Breast epithelium (tissue), 4 donors: ENCODE measurements around the gene MTMR6. TPM values are rescaled to one million over a fixed set of nuclear protein-coding genes. Genes with fewer than 3 reads are reported as not detected.

ENCODE experiments used
- DNase-seq, 2 donors: peaks; one replicate each; pipeline ENCODE4 v3.0.0-alpha.2; 2019; ENCODE audit warnings: low spot score in 2 of 2
- H3K27ac ChIP-seq, 2 donors: fragments of 200-600 bp; sonication (generic) in 1 of 2; one replicate each; pipeline ENCODE4 v1.5.1; 2016 to 2019; ENCODE audit warnings: mild to moderate bottlenecking in 1 of 2
- H3K27me3 ChIP-seq, 2 donors: fragments of 200-600 bp; sonication (generic) in 1 of 2; one replicate each; pipeline versions ENCODE4 v1.5.1 to v1.6.0; 2017 to 2019; ENCODE audit warnings: control low read depth in 1 of 2, mild to moderate bottlenecking in 1 of 2
- H3K36me3 ChIP-seq: fragments of 200-600 bp; one replicate; pipeline ENCODE4 v1.5.1; 2019
- H3K4me1 ChIP-seq, 2 donors: fragments of 200-600 bp; sonication (generic); one replicate each; pipeline ENCODE4 v1.5.1; 2016 to 2019; ENCODE audit warnings: control low read depth in 1 of 2
- H3K4me3 ChIP-seq, 3 donors: fragments of 200-600 bp; sonication (generic); 1 replicate in 2 of 3; 2 replicates in 1 of 3; pipeline ENCODE4 v1.5.1; 2016 to 2019; ENCODE audit warnings: mild to moderate bottlenecking in 3 of 3, moderate library complexity in 2 of 3
- H3K9me3 ChIP-seq, 2 donors: fragments of 200-600 bp; sonication (generic) in 1 of 2; one replicate each; pipeline ENCODE4 v1.5.1; 2016 to 2019; ENCODE audit warnings: control low read depth in 1 of 2
- CTCF ChIP-seq, 3 donors: fragments of 450-650 bp; IDR thresholded peaks; one replicate each; pipeline ENCODE4 v1.5.1; 2016 to 2017; ENCODE audit warnings: antibody characterized with exemption in 3 of 3, mild to moderate bottlenecking in 3 of 3, moderate library complexity in 3 of 3
- POLR2A ChIP-seq: fragments of 450-650 bp; IDR thresholded peaks from one replicate; pipeline ENCODE4 v1.6.1; 2016; ENCODE audit warnings: antibody characterized with exemption, mild to moderate bottlenecking, moderate library complexity
- POLR2AphosphoS5 ChIP-seq, 3 donors: sonication (generic); formaldehyde crosslinking; IDR thresholded peaks; one replicate each; pipeline ENCODE4 v1.6.1; 2017; ENCODE audit warnings: antibody characterized with exemption in 3 of 3
- intact Hi-C: fragments of 100-400 bp; cut with DNase I; formaldehyde crosslinking; loops from one replicate; pipeline ENCODE4 v1.15.1; 2023; ENCODE audit warnings: low total_unique reads
- total RNA-seq, 3 donors: library from RNA; depleted of rRNA; stranded (reverse); fragments of >200 nt; gene quantifications; one replicate each; pipeline ENCODE4 v1.1.0, GENCODE V29; 2016

The MTMR6 gene
- total RNA-seq, 3 donors from 2014 or later, result 17.4 to 26.1 (median 20.6) TPM

- intact Hi-C loops, result no loop called here
- H3K27me3 ChIP-seq, result no peaks in the 10 kb centered on the region
- no peak overlapping the region for H3K4me3 ChIP-seq
- no peaks in the 10 kb centered on the region for H3K4me1 ChIP-seq
- TF ChIP-seq CTCF (IDR thresholded peaks at IDR 0.05) (no peak), POLR2A (no peak), POLR2AphosphoS5 (IDR thresholded peaks at IDR 0.05) (no peak)
- DNase-seq, result no peak
- H3K9me3 ChIP-seq, result no peaks in the 10 kb centered on the region
- H3K27ac ChIP-seq, result no peak overlapping the region
- H3K36me3 ChIP-seq, result no peaks in the 10 kb centered on the region
Observed at GRCh38 chr13:25276748-25277147, 10.5 kb downstream of the MTMR6 start.

DNA sequence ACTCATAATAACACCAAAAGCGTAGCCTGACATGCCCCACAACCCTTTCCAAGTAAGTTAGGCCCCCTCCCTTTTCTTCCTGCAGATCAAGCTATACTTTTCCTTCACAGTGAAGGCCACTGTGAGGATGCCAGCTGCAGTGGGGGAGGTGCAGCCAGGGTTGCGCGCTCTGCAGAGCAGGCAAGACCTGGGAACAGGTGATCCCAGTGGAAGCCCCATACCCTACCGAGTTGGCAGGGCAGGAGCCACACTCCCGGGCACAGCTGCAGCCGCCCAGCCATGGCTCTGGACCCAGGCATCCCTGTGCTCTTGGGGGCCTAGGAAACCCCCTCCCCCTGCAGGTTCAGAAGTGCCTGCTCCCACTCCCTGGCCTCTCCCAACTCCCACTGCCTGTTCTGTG, 18.7 kb downstream of the MTMR6 start:
- Histone ChIP-seq H3K27me3 (no peaks in the 10 kb centered on the region), H3K4me3 (no peak overlapping the region), H3K9me3 (no peaks in the 10 kb centered on the region), H3K4me1 (no peaks in the 10 kb centered on the region), H3K36me3 (no peaks in the 10 kb centered on the region), H3K27ac (no peak overlapping the region)
- no peak for DNase-seq
- intact Hi-C loops, result no loop called here
- TF ChIP-seq CTCF (IDR thresholded peaks at IDR 0.05), result no peak
- no peak for TF ChIP-seq POLR2A
- no peak for TF ChIP-seq POLR2AphosphoS5 (IDR thresholded peaks at IDR 0.05)

- H3K36me3 ChIP-seq, result no peaks in the 10 kb centered on the region
- TF ChIP-seq POLR2A (no peak), CTCF (IDR thresholded peaks at IDR 0.05) (no peak), POLR2AphosphoS5 (IDR thresholded peaks at IDR 0.05) (no peak)
- intact Hi-C loops, result no loop called here
- H3K4me3 ChIP-seq, result no peak overlapping the region
- no peak for DNase-seq
- no peaks in the 10 kb centered on the region for H3K9me3 ChIP-seq
- no peaks in the 10 kb centered on the region for H3K27me3 ChIP-seq
- no peaks in the 10 kb centered on the region for H3K4me1 ChIP-seq
- no peak overlapping the region for H3K27ac ChIP-seq
Observed at GRCh38 chr13:25267715-25268114, 19.6 kb downstream of the MTMR6 start.

DNA sequence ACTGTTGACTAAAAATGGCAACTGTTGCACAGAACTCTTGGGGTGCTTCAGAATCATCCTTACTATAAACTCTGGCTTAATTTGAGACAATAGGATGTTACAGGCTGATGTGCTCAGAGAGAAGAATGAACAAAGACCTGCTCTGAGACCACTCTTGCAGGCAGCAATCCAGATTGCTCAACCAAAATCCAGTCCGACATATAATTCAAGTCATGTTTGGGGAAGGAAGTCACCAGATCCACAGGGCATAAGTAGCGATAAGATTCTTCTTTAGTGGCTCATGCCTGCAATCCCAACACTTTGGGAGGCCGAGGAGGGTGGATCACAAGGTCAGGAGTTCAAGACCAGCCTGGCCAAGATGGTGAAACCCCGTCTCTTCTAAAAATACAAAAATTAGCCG, 20.6 kb downstream of the MTMR6 start:
- no peaks in the 10 kb centered on the region for H3K9me3 ChIP-seq
- intact Hi-C loops, result no loop called here
- no peak for DNase-seq
- peaks cover 5% of the 10 kb centered on the region for H3K36me3 ChIP-seq
- no peak for TF ChIP-seq POLR2A
- no peak for TF ChIP-seq POLR2AphosphoS5 (IDR thresholded peaks at IDR 0.05)
- TF ChIP-seq CTCF (IDR thresholded peaks at IDR 0.05), result no peak
- no peak overlapping the region for H3K27ac ChIP-seq
- no peak overlapping the region for H3K4me3 ChIP-seq
- no peaks in the 10 kb centered on the region for H3K27me3 ChIP-seq
- H3K4me1 ChIP-seq, result no peaks in the 10 kb centered on the region

- TF ChIP-seq POLR2AphosphoS5 (IDR thresholded peaks at IDR 0.05), result no peak
- TF ChIP-seq CTCF (IDR thresholded peaks at IDR 0.05), result no peak
- no peak for TF ChIP-seq POLR2A
Observed at GRCh38 chr13:25262261-25262660, 25.0 kb downstream of the MTMR6 start.

More at GRCh38 chr13:25262261-25262660, 25.0 kb downstream of the MTMR6 start:
- H3K4me1 ChIP-seq, result no peaks in the 10 kb centered on the region
- H3K27ac ChIP-seq, result no peak overlapping the region
- intact Hi-C loops, result no loop called here
- H3K9me3 ChIP-seq, result no peaks in the 10 kb centered on the region
- H3K27me3 ChIP-seq, result no peaks in the 10 kb centered on the region
- H3K36me3 ChIP-seq, result peaks cover 9% of the 10 kb centered on the region
- no peak for DNase-seq
- no peak overlapping the region for H3K4me3 ChIP-seq
